A204.1 (cell line): ENCODE data around the gene CSK.
A peak's percentile ranks its signal among the peaks of the same experiment; 100 is the strongest.
"Not testable (repeated sequence)": the region's sequence is repeated elsewhere in the genome, so short reads cannot be mapped to it uniquely, and the experiment has no call there.

Experiments
- FAIRE-seq: peaks from 2 replicates; lab custom pipeline; 2012; peaks lifted over from hg19 to GRCh38; lab: Jason Lieb, UNC

Gene CSK

DNA sequence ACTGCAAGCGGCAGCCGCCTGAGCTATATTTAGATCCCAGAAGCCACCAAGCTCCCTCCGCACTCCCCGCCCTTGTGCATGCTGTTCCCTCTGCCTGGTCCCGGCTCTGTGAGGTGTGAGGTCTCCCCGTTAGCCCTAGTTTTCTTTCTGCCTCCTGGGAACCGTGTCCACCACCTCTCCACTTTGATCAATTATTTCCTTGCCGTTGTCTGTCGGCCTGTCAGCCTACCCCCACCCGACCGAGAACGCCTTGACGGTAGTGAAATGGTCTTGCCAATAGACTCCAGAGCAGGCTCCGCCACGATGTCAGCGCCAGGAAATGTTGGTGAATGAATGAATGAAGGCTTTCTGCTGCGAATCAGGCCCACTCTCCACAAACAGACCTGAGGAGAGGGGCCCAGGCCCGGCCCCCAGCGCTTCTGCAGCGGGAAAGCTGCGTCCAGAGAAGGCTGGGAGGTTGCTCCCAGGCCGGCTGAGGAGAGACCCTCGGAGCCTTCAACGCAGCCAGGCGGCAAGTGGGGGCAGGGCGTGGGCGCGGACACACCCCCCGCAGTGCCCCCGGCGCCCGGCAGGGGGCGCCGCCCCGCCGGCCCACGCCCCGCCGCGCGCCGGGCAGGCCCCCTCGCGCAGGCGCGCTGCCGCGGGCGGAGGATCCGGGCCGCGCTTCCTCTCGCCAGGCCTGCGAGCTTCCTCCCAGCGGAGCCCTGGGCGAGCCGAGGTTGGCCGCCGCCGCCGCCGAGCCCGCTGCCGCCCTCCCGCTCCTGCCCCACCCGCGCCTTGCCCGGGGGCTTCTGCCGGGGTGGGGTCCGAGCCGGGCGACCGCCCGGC lies at the start of gene CSK:
CSK (plus strand) TSS at position 650 of the 828 bp plus-strand sequence. CDS start 16,218 bp downstream, outside the sequence.
- no peak for FAIRE-seq

DNA sequence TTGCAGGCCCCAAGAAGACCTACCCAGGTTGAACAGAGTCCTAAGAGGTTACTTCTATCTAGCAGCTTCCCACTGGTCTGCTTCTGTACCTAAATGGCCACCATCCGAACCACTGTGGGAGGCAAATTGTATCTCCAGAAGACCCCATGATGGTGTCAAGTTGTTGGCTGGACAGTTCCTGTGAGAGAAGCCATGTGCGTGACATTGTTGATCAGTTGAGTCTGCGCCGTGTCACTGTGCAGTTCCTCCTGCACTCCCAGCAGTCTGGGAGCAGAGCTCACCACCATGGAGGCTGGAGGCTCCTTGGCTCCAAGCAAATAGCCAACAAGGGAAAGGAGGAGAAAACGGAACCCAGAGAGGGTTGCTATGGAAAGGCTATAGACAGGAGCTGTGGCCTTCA lies 49.0 kb upstream of the CSK start:
- no peak for FAIRE-seq

DNA sequence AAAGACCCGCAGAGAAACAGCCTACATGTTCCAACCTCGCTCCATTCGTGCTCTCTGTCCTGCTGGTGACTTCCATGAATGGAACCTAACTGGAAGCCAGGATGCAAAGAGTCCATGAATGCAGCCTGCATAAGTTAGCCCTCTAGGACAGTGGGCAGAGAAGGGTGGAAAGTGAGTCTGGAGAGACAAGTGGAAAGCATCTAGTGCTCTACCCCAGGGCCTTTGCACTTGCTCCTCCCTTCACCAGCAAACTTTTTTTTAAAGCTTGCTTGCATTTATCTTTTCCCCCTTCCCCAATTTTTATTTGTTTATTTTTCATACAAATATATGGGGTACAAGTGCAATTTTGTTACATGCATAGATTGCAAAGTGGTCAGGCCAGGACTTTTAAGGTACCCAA lies 48.6 kb upstream of the CSK start:
- FAIRE-seq: no peak

DNA sequence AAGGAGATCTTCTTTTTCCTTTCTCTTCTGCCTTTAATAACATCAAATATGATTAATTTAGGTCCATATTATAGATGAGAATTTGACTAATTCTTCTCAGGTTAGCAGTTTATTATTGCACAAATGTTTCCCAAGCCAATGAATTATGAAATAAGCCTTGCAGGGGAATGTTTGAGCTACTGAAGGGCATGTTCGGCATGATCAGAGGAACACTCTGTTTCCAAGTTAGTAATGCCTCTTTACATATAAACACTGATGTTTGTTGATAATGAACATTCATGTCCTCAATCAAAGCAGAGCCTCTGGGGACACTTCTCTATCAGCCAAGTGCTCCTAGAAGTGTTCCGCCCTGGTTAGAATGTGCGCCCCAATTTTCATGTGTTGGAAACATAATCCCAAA lies 46.6 kb upstream of the CSK start:
- FAIRE-seq: no peak

DNA sequence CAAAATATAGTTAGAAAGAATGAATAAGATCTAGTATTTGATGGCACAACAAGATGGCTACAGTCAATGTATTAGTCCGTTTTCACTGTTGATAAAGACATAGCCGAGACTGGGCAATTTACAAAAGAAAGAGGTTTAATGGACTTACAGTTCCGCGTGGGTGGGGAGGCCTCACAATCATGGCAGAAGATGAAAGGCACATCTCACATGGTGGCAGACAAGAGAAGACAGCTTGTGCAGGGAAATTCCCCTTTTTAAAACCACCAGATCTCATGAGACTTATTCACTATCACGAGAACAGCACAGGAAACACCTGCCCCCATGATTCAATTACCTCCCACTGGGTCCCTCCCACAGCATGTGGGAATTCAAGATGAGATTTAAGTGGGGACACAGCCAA lies 43.6 kb upstream of the CSK start:
- FAIRE-seq: not testable (repeated sequence)

DNA sequence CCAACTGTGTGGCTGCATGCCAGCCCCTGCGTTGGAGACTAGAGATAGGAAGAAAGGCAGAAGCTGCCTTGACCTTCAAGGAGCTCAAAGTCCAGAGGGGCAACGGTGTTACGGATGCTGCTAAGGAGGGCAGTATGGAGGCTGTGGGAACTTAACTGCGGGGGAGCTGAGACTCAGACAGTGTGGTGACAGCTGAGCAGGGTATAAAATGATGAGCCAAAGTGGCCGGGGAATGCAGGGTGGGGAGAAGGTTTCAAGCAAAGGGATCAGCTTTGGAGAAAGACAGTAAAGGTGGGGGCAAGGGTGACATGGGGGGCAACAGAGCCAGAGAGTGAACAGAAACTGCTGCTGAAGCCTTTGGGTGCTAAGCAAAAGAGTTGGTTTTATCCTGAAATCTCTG lies 39.5 kb upstream of the CSK start:
- no peak for FAIRE-seq

DNA sequence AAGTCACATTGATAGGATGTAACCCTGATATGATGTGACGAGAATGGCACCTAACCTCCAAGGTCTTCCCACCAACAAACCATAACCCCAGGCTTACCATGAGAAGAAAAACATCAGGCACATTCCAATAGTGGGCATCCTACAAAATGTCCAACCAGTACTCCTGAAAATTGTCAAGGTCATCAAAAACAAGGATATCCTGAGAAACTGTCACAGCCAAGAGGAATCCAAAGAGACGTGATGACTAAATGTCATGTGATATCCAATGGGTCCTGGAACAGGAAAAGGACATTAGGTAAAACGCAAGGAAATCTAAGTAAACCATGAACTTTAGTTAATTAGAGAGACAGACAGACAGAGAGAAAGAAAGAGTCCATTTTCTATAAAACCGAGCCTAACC lies 35.5 kb upstream of the CSK start:
- no peak for FAIRE-seq

DNA sequence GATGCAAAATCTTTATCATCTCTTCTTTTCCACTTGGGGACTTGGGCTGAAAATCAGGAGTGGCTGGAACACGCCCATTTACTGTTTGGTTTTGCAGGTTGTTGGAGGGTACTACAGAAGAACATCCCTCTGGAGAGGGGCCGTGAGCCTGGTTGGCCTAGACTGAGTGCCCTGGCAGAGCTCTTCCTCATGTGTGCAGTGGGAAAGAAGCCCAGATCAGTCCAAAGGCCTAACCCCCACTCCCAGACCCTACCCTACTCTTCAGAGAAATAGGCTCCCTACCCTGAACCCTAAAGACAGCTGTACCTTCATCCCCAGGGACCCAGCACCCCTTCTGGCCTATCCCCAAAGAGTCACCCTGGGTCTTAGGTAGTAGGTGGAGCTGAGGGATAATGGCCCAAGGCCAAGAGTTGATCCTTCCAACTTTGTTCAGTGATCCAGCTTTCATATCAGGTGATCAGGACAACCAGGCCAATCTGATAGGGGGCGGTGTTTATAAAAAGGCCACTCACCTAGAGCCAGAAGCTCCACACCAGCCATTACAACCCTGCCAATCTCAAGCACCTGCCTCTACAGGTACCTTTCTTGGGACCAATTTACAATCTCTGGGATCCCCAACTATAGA lies 33.4 kb upstream of the CSK start, which contains the start of gene CYP1A2:
CYP1A2 (plus strand) TSS at position 524 of the 625 bp plus-strand sequence. CDS start 894 bp downstream, outside the sequence.
- FAIRE-seq: no peak

DNA sequence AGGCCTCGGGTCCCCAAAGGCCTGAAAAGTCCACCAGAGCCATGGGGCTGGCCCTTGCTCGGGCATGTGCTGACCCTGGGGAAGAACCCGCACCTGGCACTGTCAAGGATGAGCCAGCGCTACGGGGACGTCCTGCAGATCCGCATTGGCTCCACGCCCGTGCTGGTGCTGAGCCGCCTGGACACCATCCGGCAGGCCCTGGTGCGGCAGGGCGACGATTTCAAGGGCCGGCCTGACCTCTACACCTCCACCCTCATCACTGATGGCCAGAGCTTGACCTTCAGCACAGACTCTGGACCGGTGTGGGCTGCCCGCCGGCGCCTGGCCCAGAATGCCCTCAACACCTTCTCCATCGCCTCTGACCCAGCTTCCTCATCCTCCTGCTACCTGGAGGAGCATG lies 32.0 kb upstream of the CSK start:
- FAIRE-seq: no peak

DNA sequence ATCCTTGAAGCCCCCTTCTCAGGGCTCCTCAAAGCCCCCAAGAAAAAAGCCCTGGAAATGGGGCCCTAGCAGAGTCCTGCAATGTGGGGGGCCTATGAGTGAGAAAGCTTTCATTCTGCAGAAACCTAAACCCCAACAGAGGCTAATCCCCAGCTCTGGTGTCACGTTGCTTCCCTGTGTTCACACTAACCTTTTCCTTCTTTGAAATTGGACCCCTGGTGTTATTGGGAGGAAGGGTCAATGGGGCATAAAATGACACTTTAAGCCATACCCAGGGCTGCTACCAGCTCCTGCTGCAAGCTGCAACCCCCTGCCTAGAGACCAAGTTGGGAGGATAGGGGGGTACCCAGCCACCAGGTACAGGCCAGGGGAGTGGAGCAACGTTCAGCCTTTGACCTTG lies 31.1 kb upstream of the CSK start:
- no peak for FAIRE-seq

DNA sequence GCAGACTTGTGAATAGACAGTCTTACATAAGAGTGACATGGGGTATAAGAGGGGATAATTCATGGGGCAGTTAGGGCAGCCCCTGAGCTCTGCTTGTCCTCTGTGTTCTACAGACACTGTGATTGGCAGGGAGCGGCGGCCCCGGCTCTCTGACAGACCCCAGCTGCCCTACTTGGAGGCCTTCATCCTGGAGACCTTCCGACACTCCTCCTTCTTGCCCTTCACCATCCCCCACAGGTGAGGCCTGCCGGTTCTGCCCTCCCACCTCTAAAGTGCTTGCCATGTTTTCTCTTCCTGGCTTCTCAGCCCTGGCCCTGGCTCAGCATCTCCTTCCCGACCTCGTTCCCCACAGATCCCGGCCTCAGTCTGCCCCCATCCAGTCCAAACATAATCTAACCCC lies 29.9 kb upstream of the CSK start:
- FAIRE-seq: no peak

DNA sequence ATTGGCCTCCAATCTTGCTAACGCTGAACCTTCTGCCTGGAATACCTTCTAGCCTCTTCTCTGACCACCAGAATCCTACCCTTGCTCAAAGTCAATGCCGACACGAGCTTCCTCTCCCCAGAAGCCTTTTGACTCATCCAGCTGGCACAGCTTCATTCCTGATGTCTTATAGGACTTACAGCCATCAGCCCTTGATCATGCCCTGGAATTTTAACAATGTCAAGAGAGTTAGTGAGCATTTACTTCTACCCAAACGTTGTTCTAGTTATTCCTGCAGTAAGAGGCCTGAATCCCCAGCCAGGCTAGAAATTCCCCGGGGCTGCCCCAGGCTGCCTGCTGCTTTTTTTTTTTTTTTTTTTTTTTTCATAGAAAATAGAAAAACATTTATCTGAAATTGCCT lies 29.3 kb upstream of the CSK start:
- FAIRE-seq: no peak

DNA sequence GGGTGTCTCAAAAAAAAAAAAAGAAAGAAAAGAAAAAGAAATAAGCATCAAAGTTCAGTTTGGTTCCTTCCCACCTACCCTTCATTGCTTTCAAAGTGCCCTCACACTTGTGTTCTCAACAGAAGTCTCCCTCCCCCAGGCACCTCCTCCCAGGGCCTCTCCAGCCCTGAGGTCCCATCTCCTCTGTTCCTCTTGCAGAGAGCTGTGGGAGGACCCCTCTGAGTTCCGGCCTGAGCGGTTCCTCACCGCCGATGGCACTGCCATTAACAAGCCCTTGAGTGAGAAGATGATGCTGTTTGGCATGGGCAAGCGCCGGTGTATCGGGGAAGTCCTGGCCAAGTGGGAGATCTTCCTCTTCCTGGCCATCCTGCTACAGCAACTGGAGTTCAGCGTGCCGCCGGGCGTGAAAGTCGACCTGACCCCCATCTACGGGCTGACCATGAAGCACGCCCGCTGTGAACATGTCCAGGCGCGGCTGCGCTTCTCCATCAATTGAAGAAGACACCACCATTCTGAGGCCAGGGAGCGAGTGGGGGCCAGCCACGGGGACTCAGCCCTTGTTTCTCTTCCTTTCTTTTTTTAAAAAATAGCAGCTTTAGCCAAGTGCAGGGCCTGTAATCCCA lies 27.2 kb upstream of the CSK start:
- no peak for FAIRE-seq

DNA sequence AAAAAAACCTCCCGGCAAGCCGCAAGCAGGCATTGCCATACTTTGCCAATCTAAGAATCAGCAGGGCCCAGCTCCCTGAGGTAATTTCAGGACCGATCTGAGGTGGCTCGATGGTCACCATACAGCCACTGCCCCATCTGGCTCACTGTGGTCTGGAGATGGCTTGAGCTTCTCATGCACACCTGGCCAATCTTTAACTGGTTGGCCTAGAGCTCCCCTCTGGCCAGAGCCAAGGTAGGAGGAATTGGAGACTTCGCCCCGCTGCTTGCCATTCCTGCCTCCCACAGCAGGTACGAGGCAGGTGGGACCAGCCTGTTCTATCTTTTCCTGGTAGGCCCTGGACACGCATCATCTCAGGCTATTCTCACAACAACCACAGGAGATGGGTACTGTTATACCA lies 23.1 kb upstream of the CSK start:
- FAIRE-seq: no peak

DNA sequence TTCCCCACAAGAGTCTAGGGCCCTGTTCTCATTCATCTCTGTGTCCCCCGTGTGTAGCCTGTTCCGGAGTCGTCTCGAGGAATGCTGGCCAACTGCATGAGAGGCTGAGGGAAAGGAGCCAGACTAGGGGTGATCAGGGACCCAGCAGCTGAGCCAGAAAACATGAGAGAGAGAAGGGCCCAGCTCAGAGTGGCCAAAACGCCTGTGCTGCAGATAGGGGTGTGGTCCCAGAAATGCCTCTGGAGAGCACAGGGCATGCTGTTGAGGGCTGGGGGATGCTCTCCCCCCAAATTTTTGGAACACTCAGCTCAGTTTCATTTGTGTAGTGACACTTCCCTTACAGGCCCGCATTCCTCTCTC lies 19.1 kb upstream of the CSK start:
- no peak for FAIRE-seq

DNA sequence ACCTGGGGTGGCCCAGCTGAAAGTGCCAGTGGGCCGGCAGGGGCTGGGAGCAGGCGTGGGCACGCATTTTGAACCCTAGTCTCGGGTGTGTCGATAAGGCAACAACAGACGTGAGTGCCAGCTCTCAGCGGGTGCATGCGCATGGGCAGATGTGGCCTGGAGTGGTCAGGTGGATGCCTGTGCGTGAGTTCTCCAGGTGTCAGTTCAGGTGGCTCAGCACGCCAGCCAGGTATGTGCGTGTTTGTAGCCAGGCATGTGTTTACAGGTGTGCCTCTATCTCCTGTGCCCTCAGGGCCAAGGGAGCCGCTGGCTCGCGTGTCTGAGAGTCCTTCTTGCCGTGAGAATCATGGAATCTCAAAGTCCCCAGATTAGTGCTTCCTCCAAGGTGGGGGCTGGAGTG lies 18.5 kb upstream of the CSK start:
- FAIRE-seq: no peak

DNA sequence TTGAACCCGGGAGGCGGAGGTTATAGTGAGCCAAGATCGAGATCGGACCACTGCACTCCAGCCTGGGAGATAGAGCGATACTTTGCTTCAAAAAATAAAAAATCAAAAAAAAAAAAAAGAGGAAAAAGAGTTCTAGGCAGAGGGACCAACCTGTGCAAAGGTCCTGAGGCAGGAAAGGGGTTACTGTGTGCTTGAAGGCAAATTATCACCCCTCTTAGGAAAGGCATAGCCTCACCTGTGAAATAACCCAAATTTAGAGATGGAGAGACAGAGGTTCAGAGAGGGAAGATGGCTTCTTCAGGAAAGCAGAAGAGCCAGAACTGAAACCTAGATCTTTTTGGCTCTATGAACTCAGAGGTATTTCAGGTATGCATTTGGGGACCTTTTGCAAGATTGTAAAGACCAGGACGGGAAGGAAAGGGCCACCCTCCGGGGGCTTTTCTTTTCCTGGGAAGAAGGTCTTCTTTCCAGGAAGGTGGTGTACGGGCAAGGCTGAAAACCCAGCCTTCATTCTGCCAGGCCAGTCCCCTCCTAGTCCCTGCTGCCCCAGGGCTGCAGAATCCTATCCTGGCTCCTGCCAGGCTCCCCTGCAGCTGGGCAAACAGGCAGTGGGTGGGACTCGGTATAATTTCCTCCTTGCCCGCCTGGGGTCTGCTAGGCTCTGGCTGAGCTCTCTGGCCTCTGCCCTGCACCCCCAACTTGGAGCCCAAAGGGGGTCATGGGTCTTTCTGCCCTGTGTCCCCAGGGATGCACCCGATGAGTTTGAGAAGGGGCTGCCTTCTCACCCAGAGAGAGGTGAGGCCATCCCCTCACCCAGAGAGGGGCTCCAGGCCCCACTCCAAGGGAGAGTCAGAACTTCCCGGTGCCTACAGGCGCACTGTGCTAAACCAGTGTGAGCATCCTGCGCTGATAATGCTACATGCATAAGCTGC lies 14.4 kb upstream of the CSK start:
- no peak for FAIRE-seq

DNA sequence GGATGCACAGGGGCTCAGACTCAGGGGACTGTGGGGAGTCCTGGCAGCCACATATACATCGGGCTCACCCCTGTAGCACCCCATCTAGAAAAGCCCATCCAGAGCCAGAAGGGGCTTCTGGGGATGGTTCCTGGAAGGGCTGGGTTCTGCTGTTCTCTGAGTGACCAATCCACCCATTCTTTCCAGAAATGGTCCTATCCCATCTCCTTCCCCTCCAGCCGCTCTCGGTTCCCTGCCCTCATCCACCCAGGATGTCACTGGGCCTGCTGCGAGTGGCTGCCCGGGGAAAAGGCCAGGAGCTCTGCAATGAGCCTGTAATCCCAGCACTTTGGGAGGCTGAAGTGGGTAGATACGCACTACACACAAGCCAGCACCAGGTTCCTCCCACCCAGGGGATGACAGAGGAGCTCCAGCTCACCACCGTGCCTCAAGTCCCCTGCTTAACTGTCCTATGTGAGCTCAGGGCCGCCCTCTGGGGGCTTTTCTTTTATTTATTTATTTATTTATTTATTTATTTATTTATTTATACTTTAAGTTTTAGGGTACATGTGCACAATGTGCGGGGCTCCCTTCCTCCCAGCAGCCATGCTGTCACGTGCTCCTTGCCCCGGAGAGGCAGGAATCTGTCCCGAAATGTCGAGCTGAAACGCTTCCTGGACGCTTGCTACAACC lies 13.6 kb upstream of the CSK start:
- no peak for FAIRE-seq

DNA sequence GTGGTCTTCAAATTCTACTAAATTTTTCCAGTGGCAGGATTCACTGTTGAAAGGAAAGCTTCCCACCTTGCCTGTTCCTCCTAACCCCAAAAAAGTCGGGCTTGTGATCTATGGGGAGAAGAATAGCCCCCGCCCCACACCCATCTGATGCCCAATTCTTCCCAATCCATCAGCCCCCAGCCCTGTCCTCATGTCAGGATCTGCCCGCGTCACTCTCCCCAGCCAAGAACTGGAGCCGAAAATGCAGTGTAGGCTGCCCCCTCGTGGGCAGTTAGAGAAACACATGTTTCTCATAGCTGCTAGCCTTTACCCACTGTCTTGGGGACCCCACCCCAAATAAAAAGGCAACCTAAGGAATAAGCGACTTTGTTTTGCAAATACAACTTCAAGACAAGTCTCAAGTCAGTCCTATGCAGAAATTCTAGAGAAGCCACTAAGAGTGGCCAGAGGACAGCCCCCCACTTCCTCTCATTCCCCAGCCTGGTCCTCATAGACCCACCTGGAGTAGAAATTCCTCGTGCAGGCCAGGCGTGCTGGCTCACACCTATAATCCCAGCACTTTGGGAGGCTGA lies 13.0 kb upstream of the CSK start:
- peak; percentile 55 for FAIRE-seq

DNA sequence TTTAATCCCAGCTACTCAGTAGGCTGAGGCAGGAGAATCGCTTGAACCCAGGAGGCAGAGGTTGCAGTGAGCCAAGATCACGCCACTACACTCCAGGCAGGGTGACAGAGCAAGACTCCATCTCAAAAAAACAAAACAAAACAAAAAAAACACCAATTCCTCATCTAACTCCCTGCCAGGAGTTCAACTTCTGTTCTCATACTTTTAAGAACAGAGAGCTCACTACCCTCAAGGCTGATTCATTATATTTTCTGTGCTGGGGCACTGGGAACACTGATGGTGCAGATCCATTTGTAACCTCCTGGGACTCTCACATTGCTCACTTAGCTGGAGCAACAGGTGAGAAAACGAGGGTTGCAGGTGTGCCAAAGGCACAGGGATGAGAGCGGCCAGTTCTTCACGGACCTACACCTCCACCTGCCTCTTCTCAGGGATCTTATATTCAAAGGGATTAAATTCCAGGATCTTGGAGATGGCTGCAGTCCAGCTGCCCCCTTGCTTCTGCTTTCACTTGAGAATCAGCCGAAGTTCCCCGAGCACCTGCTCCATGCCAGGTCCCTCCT lies 12.3 kb upstream of the CSK start:
- FAIRE-seq: no peak

DNA sequence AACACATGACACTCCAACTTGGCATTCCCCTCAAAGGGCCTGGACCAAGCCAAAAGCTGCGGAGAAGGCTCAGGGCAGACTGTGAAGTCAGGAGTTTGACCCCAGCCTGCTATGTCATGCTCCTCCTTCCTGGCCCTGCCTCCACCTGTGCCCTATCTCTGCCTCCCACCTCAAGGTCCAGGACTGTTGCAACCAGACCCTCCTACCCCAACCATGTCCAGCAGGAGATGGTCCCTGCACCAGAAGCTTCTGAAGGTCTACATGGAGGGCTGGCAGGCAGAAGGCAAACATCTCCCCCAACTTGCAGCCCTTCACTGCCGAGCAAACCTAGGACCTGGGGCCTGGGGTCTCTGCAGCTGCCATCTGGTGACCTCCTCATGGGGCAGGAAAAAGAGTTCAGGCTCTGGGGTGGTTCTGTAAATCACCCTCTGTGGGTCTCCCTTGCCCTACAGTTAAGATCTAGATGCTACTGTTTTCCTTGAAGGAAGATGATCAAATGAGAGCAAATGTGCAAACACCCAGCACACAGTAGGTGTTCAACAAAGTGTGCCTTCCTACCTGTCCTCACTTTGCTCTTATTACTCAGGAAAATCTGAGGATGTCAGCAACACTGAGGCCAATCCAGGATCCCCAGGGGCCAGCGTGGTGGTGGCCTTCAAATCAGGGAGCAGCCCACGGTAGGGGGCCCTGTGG lies 11.5 kb upstream of the CSK start:
- FAIRE-seq: no peak
